ENCODE measurements around the gene CCL7.

The CCL7 gene

GRCh38 chr17:34318474-34318873 is 48.5 kb downstream of the CCL7 start:
- ATAC-seq = no peak
- H3K4me3 Mint-ChIP-seq = no peak overlapping the region
- no peaks in the 10 kb centered on the region for H3K4me1 Mint-ChIP-seq
- H3K9me3 Mint-ChIP-seq = no peaks in the 10 kb centered on the region
- H3K27ac Mint-ChIP-seq = no peak overlapping the region
- peaks cover 21% of the 10 kb centered on the region for H3K27me3 Mint-ChIP-seq
- H3K36me3 Mint-ChIP-seq = no peaks in the 10 kb centered on the region

GRCh38 chr17:34319039-34319483 is 49.0 kb downstream of the CCL7 start, which contains the start of gene CCL8:
CCL8 (plus strand) TSS chr17:34319435; CDS start chr17:34319502, 67 bp downstream.
- peaks cover 5% of the 10 kb centered on the region for H3K9me3 Mint-ChIP-seq
- no peaks in the 10 kb centered on the region for H3K4me1 Mint-ChIP-seq
- no peak within 1 kb of the TSS for H3K27ac Mint-ChIP-seq
- ATAC-seq = no peak
- H3K27me3 Mint-ChIP-seq = peaks cover 20% of the 10 kb centered on the region
- H3K36me3 Mint-ChIP-seq = no peaks in the 10 kb centered on the region
- H3K4me3 Mint-ChIP-seq = no peak within 1 kb of the TSS

Measured in stimulated activated memory B cell treated with anti-CD40 and anti-IgM and Interleukin-4, amounts not matched to agents 10 μg/mL and 1 μg/mL and 100 μg/mL, for 72 hours (primary cell).